GM12873 (cell line): ENCODE results near the gene TMEM92.

Experiments
- CTCF ChIP-seq: IDR thresholded peaks from 2 replicates; pipeline ENCODE4 v1.5.1; 2012; ENCODE audit warnings: low read depth, mild to moderate bottlenecking, moderate library complexity, low read length, control low read depth; ENCODE audit not compliant: insufficient read depth; ENCODE audit errors: missing control alignments

The TMEM92 gene

GRCh38 chr17:50274897-50275221 is 593 bp downstream of the TMEM92 start:
- no peak for TF ChIP-seq CTCF

- no peak for TF ChIP-seq CTCF
Measured at GRCh38 chr17:50275279-50275678, 1.0 kb downstream of the TMEM92 start.

- no peak for TF ChIP-seq CTCF
Measured at GRCh38 chr17:50276588-50277356, 2.5 kb downstream of the TMEM92 start.

GRCh38 chr17:50277357-50277754 is 3.1 kb downstream of the TMEM92 start:
- TF ChIP-seq CTCF = no peak

- no peak for TF ChIP-seq CTCF
Measured at GRCh38 chr17:50278526-50279180, 4.4 kb downstream of the TMEM92 start.

GRCh38 chr17:50279181-50279526 is 4.9 kb downstream of the TMEM92 start:
- TF ChIP-seq CTCF = no peak

- TF ChIP-seq CTCF = no peak
Measured at GRCh38 chr17:50279639-50280038, 5.4 kb downstream of the TMEM92 start.
